HG03039 (cell line): Measurements from ENCODE around the gene TIMD4.

Experiments
- ATAC-seq: cut with Tn5 transposase; IDR thresholded peaks from one replicate; pipeline ENCODE4 v1.9.1; 2021; ENCODE audit warnings: mild to moderate bottlenecking, moderate library complexity; ENCODE audit not compliant: unreplicated experiment

The TIMD4 gene

GRCh38 chr5:156922207-156922792 is 40.7 kb downstream of the TIMD4 start:
- peak; percentile 34 for ATAC-seq

GRCh38 chr5:156920861-156921431 is 42.1 kb downstream of the TIMD4 start:
- peak; percentile 34 for ATAC-seq

GRCh38 chr5:156920042-156920860 is 42.8 kb downstream of the TIMD4 start:
- ATAC-seq = peak; percentile 40

- no peak for ATAC-seq
Observed at GRCh38 chr5:156918311-156918845, 44.6 kb downstream of the TIMD4 start.

DNA sequence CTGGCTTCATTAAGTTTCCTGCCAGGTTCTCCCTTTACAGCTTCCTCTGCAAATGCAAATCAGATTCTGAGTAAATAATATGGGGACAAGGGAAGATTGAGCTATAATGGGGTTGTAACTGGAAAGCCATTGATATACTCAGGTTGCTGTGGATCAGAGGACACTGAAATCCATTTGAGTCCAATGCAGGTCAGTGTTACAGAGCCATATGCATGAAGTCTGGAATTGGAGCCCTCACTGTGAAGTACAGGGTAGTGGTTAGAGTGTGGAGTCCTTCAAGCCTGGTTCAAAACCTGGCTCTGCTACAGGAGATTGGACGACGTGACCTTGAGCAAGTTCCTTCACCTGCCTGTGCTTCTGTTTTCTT is 48.7 kb downstream of the TIMD4 start:
- ATAC-seq = peak; percentile 4

GRCh38 chr5:156913719-156914370 is 49.2 kb downstream of the TIMD4 start:
- peak; percentile 90 for ATAC-seq

GRCh38 chr5:156913355-156913718 is 49.7 kb downstream of the TIMD4 start:
- ATAC-seq = no peak

DNA sequence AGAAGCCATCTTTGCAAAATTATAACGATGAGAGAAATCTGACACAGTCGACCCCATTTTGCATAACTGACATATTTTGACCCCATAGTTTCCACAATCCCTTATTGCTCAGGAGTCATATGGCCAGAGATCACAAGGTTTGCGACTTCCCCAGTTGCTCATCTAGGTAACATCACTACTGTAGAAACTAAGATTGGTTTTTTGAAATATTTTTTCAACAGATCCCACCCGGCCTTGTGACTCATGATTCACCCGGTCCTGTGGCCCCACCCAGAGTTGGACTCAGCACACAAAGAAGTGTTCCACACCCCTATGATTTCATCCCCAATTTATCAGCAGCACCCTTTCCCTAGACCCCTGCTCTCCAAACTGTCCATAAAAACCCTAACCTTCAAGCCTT is 50.2 kb downstream of the TIMD4 start:
- ATAC-seq = no peak

DNA sequence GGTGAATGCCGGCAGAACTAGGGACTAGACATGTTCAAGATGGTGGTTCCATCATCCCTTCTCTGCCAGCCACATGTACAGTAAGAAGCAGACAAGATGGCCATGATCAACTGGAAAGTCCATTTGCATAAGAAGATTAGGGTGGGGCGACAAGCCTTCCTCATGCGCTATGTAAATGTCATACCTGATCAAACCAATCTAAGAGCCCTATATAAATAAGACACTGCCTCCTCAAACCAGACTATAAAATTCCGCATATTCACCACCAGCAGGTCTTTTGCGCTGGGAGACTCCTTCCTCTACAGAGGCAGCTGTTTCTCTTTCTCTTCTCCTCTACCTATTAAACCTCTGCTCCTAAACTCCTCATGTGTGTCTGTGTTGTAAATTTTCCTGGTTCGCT is 53.8 kb downstream of the TIMD4 start:
- no peak for ATAC-seq

DNA sequence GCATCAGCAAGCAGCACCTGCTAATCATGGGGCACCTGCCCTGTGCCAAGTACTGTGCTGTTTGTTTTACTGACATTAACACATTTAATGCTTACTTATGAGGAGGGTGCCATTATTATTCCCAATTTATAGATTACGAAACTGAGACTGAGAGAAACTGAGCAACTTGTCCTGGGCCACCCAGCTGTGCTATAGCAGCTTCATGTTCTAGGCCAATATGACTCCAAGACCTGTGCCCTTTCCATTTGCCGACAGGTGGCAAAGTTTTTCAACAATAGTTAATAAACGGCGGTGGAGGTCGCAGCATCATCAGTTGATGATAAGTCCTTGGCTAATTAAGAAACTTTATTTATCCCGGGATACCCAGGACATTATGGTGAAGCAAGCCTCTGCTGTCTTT is 55.4 kb downstream of the TIMD4 start:
- no peak for ATAC-seq

GRCh38 chr5:156906807-156907206 is 56.2 kb downstream of the TIMD4 start:
- ATAC-seq = no peak

DNA sequence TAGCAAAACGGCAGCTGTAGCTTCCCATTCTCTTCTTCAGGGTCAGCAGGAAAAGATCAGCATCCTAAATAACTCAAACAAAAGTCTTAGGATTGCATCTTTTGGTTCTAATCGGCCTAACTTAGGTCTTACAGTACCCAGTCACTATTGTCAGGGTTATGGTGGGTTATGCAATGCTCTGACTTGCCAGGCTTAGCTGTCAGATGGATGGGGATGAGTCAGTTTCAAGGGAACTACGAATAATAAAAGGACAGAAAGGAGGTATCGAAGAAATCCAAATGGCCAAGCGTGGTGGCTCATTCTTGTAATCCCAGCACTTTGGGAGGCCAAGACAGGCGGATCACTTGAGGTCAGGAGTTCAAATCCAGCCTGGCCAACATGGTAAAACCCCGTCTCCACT is 66.5 kb downstream of the TIMD4 start:
- no peak for ATAC-seq

- ATAC-seq = peak; percentile 46
Observed at GRCh38 chr5:156893517-156893916, 69.5 kb downstream of the TIMD4 start.

- ATAC-seq = no peak
Observed at GRCh38 chr5:156892864-156893263, 70.2 kb downstream of the TIMD4 start.

- no peak for ATAC-seq
Observed at GRCh38 chr5:156892223-156892622, 70.8 kb downstream of the TIMD4 start.

DNA sequence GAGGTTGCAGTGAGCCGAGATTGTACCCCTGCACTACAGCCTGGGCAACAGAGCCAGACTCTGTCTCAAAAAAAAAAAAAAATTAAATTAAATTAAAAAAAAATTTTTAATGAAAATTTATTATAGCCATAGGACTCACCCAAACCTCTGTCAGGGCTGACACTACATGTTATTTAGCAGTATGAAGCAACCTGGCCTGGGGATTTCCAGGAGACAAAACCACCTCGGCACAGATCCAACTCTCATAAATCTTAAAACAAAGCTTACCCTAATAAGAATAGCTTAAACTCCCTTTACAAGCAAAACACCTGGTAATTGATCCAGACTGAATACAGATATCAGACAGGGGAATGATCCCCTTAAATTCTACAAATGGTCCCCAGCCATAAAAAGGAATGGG is 74.5 kb downstream of the TIMD4 start:
- no peak for ATAC-seq

DNA sequence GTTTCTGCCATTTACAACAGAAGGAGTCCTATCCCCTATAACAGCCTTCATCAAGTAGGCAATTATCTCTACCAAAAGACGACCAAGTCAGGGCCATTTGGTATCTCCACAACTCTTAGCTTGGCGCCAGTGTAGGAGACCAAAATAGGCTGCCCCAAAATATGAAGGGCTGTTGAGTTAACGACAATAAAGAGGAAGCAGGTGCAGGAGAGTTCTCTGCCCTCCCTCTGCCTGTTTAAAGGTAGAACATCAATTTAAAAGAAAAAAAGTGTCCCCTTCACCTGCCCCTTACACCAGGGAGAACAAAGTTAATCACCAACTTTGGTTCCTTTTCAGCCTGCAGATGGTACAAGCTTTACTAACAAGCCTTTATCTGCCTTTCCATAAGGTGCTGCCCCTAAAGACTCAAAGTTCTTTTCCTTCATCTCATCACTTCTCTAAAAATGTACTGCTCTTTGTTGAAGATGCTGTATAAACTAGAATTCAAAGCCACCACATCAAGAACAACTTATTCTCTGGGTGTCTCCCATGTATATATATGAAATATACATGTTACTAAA is 79.6 kb downstream of the TIMD4 start:
- ATAC-seq = no peak

DNA sequence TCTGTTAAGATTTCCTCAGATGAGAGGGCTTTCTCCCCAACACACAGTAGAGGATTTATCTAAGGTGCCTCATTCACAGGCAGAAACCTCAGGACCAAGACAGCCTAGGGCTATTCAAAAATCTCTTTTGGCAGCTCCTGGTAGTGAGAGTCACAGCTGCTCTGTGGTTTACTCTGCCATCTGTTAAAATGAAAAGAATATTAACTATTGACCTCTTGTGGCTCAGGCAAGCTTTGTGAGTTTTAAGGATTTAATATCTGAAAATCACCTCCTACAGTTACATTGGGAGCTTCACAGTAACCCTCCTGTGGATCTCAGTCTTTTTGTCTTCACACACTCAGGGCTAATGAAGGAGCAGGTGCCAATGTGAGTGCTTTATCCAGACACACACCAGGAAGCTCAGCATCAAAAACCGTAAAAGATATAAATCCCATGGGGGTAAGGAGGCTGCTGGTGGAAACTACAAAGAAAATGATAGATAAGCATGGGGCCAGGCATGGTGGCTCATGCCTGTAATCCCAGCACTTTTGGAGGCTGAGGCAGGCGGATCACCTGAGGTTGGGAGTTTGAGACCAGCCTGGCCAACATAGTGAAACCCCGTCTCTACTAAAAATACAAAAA is 83.3 kb downstream of the TIMD4 start:
- ATAC-seq = peak; percentile 82

- no peak for ATAC-seq
Observed at GRCh38 chr5:156871212-156871611, 91.8 kb downstream of the TIMD4 start.

DNA sequence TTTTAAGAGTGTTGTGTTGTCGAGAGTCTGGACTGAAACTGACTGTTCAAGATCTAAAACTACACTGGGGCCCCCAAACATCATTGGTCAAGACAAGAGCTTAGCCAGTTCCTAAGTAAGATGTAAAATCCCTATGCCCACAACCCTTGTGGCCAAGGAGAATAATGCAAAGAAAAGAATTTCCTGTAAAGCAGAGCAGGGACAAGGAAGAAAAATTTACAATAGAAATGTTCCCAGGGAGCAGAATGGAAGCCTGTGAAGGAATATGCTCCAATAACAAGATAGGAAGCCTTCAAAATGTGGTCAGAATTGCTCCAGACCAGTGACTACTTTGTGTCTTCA is 92.6 kb downstream of the TIMD4 start:
- no peak for ATAC-seq
